HepG2 (cell line): ENCODE results near the gene ARHGEF40. TPM values are rescaled to one million over a fixed set of nuclear protein-coding genes. Genes with fewer than 3 reads are reported as not detected.
A peak's percentile ranks its signal among the peaks of the same experiment; 100 is the strongest.

Source experiments
- ATF5 ChIP-seq: sonication (generic); formaldehyde crosslinking; IDR thresholded peaks from 2 replicates; pipeline ENCODE4 v1.4.0; 2020; ENCODE audit warnings: mild to moderate bottlenecking, low read depth, missing genetic modification reagents
- MTF1 ChIP-seq: sonication (generic); formaldehyde crosslinking; IDR thresholded peaks from 2 replicates; pipeline ENCODE4 v1.5.0; 2020; ENCODE audit warnings: missing genetic modification reagents
- SAFB2 ChIP-seq: sonication (generic); formaldehyde crosslinking; IDR thresholded peaks from 2 replicates; pipeline ENCODE4 v1.5.1; 2020; ENCODE audit warnings: missing genetic modification reagents, low read depth, mild to moderate bottlenecking, borderline replicate concordance
- SIN3A ChIP-seq: IDR thresholded peaks from 2 replicates; pipeline ENCODE4 v1.6.1; 2011; ENCODE audit warnings: low read depth, mild to moderate bottlenecking, control low read depth, low read length, borderline replicate concordance
- SIN3B ChIP-seq: fragments of 150-350 bp; IDR thresholded peaks from 2 replicates; pipeline ENCODE4 v1.6.1; 2014; ENCODE audit warnings: low read length
- TEAD3 ChIP-seq: optimal IDR thresholded peaks from 2 replicates; pipeline ENCODE3; 2016; ENCODE audit warnings: borderline replicate concordance
- ZNF274 ChIP-seq: sonication (generic); formaldehyde crosslinking; IDR thresholded peaks from 2 replicates; pipeline ENCODE4 v1.5.1; 2020; ENCODE audit warnings: mild to moderate bottlenecking, missing genetic modification reagents
- ZNF281 ChIP-seq: sonication (generic); formaldehyde crosslinking; IDR thresholded peaks from 2 replicates; pipeline ENCODE4 v1.4.0; 2020; ENCODE audit warnings: missing genetic modification reagents, borderline replicate concordance
- ZNF296 ChIP-seq: sonication (generic); formaldehyde crosslinking; conservative IDR thresholded peaks from 2 replicates; pipeline ENCODE4 v1.5.0; 2020; ENCODE audit warnings: mild to moderate bottlenecking, missing genetic modification reagents
- ZNF430 ChIP-seq: sonication (generic); formaldehyde crosslinking; IDR thresholded peaks from 2 replicates; pipeline ENCODE4 v1.9.0; 2021; ENCODE audit warnings: mild to moderate bottlenecking, missing genetic modification reagents
- ZNF503 ChIP-seq: sonication (generic); formaldehyde crosslinking; IDR thresholded peaks from 2 replicates; pipeline ENCODE4 v1.4.0; 2020; ENCODE audit warnings: missing genetic modification reagents
- ZNF564 ChIP-seq: sonication (generic); formaldehyde crosslinking; IDR thresholded peaks from 2 replicates; pipeline ENCODE4 v1.8.1; 2023; ENCODE audit warnings: mild to moderate bottlenecking, missing genetic modification reagents
- ZNF740 ChIP-seq: sonication (generic); formaldehyde crosslinking; IDR thresholded peaks from 2 replicates; pipeline ENCODE4 v1.4.0; 2020; ENCODE audit warnings: missing genetic modification reagents
- polyA plus RNA-seq, 8 experiments: library from polyadenylated mRNA; depleted of rRNA in 3 of 8; stranded (reverse) in 7 of 8; unstranded in 1 of 8; fragments of >200 nt; fragmentation: Illumina TruSeq in 4 of 8; extraction: Trizol in 4 of 8; gene quantifications; 2 replicates each; pipeline versions ENCODE4 v1.2.1 to v1.2.3, GENCODE V29; 2011 to 2016; ENCODE audit warnings: low read depth in 4 of 8, missing spikeins in 1 of 8, mixed read lengths in 1 of 8; ENCODE audit not compliant: insufficient read depth in 1 of 8
- total RNA-seq, 5 experiments: library from RNA; depleted of rRNA; stranded (reverse); fragments of >200 nt; fragmentation: Illumina TruSeq; extraction: Trizol; gene quantifications; 2 replicates each; pipeline ENCODE4 v1.2.3, GENCODE V29; 2016; ENCODE audit warnings: low read depth in 1 of 5
- TF ChIP-seq, protein P1 (sequence below): sonication (generic); formaldehyde crosslinking; IDR thresholded peaks from 2 replicates; pipeline ENCODE4 v1.4.0; 2020; ENCODE audit warnings: missing genetic modification reagents, mild to moderate bottlenecking, borderline replicate concordance

The ARHGEF40 gene
- total and polyA plus RNA-seq, 2 of the 13 experiments (the other 11 are each of a cell fraction or from before 2014, with no cell fraction given) = 28.1 to 78.1 TPM

DNA sequence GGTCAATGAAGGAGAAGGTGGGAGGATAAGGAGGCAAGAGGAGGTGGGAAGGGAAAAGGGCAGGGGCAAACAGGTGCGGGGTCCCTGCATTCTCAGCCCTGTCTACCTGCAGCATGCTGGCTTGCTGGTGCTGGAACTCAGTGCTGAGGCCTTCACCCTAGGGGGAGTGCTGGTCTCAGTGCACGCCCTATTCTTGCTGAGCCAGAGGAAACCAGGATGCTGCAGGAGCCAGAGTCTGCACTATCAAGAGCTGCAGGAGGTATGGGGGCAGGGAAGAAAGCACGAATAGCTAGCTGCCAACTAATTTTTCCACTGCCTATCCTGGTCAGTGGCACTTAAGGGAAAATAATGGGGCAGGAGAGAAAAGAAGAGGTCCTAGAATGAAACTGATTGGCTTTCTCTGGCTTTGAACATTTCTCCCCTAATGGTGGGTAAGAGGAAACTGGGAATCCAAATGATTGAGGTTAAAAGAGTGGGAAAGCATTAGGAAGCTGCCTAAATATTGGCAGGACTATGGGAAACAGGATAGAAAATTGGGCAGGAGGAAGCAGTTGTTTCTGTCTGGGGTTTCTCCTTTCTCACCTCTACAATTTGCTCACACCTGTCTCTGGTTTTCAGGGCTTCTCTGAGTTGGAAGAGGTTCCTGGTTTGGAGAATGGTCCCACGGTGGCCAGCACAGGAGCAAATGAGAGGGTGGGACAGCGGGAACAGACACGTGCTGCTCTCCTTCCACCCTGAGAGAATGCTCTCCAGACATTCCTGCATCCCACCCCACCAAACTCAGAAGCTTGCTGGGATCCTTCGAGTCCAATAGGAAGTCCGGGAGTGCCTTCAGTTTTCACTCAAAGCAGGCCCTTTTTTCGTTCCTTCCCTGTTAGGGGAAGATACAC, 32.7 kb downstream of the ARHGEF40 start (continued):
- TF ChIP-seq, protein P1, sequence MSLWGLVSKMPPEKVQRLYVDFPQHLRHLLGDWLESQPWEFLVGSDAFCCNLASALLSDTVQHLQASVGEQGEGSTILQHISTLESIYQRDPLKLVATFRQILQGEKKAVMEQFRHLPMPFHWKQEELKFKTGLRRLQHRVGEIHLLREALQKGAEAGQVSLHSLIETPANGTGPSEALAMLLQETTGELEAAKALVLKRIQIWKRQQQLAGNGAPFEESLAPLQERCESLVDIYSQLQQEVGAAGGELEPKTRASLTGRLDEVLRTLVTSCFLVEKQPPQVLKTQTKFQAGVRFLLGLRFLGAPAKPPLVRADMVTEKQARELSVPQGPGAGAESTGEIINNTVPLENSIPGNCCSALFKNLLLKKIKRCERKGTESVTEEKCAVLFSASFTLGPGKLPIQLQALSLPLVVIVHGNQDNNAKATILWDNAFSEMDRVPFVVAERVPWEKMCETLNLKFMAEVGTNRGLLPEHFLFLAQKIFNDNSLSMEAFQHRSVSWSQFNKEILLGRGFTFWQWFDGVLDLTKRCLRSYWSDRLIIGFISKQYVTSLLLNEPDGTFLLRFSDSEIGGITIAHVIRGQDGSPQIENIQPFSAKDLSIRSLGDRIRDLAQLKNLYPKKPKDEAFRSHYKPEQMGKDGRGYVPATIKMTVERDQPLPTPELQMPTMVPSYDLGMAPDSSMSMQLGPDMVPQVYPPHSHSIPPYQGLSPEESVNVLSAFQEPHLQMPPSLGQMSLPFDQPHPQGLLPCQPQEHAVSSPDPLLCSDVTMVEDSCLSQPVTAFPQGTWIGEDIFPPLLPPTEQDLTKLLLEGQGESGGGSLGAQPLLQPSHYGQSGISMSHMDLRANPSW (CRISPR knock-in tag) = no peak
- no peak for TF ChIP-seq SIN3A
- TF ChIP-seq ZNF740 (CRISPR knock-in tag) = no peak
- TF ChIP-seq TEAD3 (CRISPR knock-in tag) = no peak
- 0 out of 2 replicates have a peak, but pooled peaks have one; percentile 52 for TF ChIP-seq SAFB2 (CRISPR knock-in tag)
- peak; percentile 49; the same call in 1 of the 2 replicates for TF ChIP-seq ZNF503
- TF ChIP-seq SIN3B = no peak
- TF ChIP-seq ZNF430 (CRISPR knock-in tag) = no peak
- no peak for TF ChIP-seq ZNF281 (CRISPR knock-in tag)
- TF ChIP-seq ZNF296 (CRISPR knock-in tag) = peak; percentile 23; the same call in 1 of the 2 replicates
- no peak for TF ChIP-seq ATF5 (CRISPR knock-in tag)
- TF ChIP-seq ZNF274 (CRISPR knock-in tag) = no peak
- TF ChIP-seq ZNF564 (CRISPR knock-in tag) = no peak
- TF ChIP-seq MTF1 = 0 out of 2 replicates have a peak, but pooled peaks have one; percentile 28
